PFSK-1 (cell line): ENCODE results near the gene COL25A1.

Source experiments
- FOXP2 ChIP-seq: optimal IDR thresholded peaks from 2 replicates; pipeline ENCODE3; 2011; ENCODE audit warnings: borderline replicate concordance, control low read depth, inconsistent platforms; ENCODE audit not compliant: insufficient read depth; ENCODE audit errors: extremely low read length, extremely low read depth
- POLR2AphosphoS5 ChIP-seq: IDR thresholded peaks from 2 replicates; pipeline ENCODE4 v1.6.1; 2012; ENCODE audit warnings: low read depth, mild to moderate bottlenecking, control low read depth, low read length, moderate library complexity
- SIN3A ChIP-seq: IDR thresholded peaks from 2 replicates; pipeline ENCODE4 v1.6.1; 2012; ENCODE audit warnings: mild to moderate bottlenecking, low read length, moderate library complexity, borderline replicate concordance; ENCODE audit not compliant: insufficient read depth
- TAF1 ChIP-seq: IDR thresholded peaks from 2 replicates; pipeline ENCODE4 v1.6.1; 2012; ENCODE audit warnings: low read length, control low read depth, borderline replicate concordance; ENCODE audit not compliant: insufficient read depth
- TF ChIP-seq, protein P1 (sequence below), 2 experiments: IDR thresholded peaks; 2 replicates each; pipeline versions ENCODE4 v1.6.1 to v1.8.0; 2011 to 2012; ENCODE audit warnings: low read depth in 2 of 2, low read length in 2 of 2, control low read depth in 1 of 2, inconsistent platforms in 1 of 2, mild to moderate bottlenecking in 1 of 2, moderate library complexity in 1 of 2; ENCODE audit not compliant: insufficient read depth in 1 of 2

Gene COL25A1

DNA sequence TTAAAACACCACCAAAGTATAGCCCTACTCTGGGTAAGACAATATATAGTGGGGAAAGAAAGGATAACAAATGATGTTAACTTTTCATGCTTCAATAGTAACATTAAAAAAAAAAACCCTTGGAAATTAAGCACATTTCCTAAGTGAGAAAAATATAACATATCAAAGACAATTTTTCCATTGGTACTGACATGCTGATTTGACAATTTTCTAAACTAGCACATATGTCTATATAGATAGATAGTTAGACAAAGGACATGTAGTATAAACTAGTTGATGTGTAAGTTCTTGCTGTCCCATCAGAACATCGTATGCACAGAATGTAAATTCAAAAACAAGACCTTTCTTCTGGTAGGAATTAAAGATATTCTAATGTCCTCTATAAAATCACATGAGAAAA, 492.4 kb downstream of the COL25A1 start:
- TF ChIP-seq POLR2AphosphoS5 (no peak), TAF1 (no peak), FOXP2 (no peak), SIN3A (no peak)
- TF ChIP-seq, protein P1, sequence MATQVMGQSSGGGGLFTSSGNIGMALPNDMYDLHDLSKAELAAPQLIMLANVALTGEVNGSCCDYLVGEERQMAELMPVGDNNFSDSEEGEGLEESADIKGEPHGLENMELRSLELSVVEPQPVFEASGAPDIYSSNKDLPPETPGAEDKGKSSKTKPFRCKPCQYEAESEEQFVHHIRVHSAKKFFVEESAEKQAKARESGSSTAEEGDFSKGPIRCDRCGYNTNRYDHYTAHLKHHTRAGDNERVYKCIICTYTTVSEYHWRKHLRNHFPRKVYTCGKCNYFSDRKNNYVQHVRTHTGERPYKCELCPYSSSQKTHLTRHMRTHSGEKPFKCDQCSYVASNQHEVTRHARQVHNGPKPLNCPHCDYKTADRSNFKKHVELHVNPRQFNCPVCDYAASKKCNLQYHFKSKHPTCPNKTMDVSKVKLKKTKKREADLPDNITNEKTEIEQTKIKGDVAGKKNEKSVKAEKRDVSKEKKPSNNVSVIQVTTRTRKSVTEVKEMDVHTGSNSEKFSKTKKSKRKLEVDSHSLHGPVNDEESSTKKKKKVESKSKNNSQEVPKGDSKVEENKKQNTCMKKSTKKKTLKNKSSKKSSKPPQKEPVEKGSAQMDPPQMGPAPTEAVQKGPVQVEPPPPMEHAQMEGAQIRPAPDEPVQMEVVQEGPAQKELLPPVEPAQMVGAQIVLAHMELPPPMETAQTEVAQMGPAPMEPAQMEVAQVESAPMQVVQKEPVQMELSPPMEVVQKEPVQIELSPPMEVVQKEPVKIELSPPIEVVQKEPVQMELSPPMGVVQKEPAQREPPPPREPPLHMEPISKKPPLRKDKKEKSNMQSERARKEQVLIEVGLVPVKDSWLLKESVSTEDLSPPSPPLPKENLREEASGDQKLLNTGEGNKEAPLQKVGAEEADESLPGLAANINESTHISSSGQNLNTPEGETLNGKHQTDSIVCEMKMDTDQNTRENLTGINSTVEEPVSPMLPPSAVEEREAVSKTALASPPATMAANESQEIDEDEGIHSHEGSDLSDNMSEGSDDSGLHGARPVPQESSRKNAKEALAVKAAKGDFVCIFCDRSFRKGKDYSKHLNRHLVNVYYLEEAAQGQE (IDR thresholded peaks at IDR 0.05; ENCODE audit: insufficient read depth in 1 of 2, low read depth in 2 of 2, low read length in 2 of 2), result no peak

DNA sequence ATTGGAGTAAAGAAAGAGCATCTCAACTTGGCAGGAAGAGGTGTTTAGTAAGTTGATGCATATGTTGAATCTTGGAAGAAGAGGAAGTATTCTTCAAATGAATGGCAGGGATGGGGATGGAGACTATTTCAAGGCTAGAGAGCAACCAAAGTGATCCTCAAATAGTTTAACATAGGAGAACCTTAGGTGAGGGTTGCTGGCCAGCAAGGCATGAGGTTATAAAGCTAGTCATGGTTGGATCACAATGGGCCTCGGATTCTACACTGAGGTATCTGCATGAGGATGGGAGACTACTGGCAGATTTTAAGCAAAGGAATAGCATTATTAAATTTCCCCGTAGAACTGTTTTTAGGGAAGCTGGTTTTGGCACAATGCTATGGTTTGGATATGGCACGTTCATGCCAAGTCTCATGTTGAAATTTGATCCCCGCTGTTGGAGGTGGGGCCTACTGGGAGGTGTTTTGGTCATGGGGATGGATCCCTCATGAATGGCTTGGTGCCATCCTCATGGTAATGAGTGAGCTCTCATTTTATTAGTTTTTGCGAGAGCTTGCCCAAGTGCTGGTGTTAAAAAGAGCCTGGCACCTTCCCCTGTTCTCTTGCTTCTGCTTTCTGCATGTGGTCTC, 497.7 kb downstream of the COL25A1 start:
- TF ChIP-seq POLR2AphosphoS5 (no peak), FOXP2 (no peak), TAF1 (no peak), SIN3A (no peak)
- TF ChIP-seq, protein P1 (IDR thresholded peaks at IDR 0.05; ENCODE audit: insufficient read depth in 1 of 2, low read depth in 2 of 2, low read length in 2 of 2), result no peak

DNA sequence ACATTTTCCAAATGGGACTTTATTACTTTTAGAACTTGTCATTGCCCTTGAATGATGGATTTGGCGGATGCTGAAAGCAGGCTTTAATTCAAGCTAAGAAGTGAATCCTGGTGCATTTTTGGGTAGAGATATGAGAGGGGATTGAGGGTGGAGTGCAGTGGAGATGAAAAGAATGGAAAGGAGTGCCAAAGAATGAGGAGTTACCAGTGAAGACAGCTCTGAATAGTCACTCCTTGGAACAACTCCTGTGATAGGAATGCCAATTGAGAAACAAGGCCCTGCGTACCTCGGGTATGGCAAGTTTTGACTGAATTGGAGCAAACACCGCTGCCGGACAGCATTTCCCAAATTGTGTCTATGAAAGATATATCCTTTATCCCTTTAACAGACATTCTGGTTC, 503.2 kb downstream of the COL25A1 start:
- TF ChIP-seq, protein P1 (IDR thresholded peaks at IDR 0.05; ENCODE audit: insufficient read depth in 1 of 2, low read depth in 2 of 2, low read length in 2 of 2), result no peak
- TF ChIP-seq POLR2AphosphoS5 (no peak), FOXP2 (no peak), SIN3A (no peak), TAF1 (no peak)

DNA sequence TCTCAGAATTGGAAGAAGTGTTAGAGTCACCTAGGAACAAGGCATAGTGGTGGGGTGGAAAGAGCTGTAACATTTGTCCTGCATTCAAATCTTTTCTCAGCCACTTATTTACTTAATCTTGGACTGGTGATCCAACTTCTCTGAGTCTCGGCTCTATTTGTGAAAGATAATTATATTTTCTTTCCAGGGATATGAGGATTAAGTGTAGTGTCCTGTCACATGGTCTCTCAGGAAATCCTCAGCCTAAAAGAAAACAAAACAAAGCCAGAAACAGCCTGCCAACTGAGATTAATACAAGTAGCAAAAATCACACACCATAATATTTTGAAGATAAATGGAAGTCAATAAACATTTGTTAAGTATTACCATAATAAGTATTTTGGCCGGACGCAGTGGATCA, 506.3 kb downstream of the COL25A1 start:
- TF ChIP-seq TAF1 (no peak), FOXP2 (no peak), POLR2AphosphoS5 (no peak), SIN3A (no peak)
- TF ChIP-seq, protein P1 (IDR thresholded peaks at IDR 0.05; ENCODE audit: insufficient read depth in 1 of 2, low read depth in 2 of 2, low read length in 2 of 2), result no peak

DNA sequence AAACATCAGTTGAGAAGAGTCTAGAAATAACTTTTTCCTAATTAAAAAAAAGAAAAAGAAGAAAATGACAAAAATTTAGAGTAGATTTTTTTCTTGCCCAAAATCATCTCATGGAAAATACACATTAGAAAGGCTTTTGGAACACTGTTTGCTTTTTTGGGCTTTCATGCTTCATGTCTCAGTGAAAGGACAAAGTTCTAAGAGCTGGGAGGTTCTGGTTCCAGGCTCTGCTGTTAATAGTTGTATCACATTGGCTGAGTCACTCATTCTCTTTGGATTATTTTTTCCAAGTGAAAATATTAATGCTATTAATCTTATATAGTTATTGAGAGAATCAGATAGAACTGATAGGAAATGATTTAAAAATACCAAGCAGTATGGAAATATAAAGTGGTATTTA, 506.7 kb downstream of the COL25A1 start:
- TF ChIP-seq TAF1 (no peak), FOXP2 (no peak), POLR2AphosphoS5 (no peak), SIN3A (no peak)
- TF ChIP-seq, protein P1 (IDR thresholded peaks at IDR 0.05; ENCODE audit: insufficient read depth in 1 of 2, low read depth in 2 of 2, low read length in 2 of 2), result no peak
